ENCODE data around the gene SMDT1.

Gene SMDT1

DNA sequence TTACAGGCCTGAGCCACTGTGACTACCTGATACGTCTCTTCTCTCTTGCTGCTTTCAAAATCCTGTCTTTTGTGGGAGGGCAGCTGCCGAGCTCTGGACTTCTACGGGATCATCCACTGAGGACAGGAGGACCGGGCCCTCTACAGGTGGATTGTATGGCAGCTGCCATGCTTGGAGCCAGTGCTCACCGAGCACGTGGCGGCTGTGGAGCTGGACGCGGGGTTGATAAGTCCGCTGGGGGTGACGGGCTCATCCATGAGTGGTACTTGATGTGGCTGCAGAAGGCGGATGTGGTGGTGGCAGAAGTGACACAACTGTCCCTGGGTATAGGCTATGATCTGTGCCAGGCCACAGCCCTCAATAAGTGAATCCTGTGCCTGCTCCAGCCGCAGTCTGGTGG lies 53.0 kb downstream of the SMDT1 start:
- 91 to 94% methylated on average over 13 of the region's 13 CpGs for WGBS, 2 experiments (ENCODE audit: insufficient coverage in 2 of 2)
- Histone ChIP-seq H3K36me3 (ENCODE audit: control insufficient read depth, insufficient read depth, low read length) (no peaks in the 10 kb centered on the region), H3K27ac (ENCODE audit: low read depth, low read length, severe bottlenecking) (no peak overlapping the region), H3K4me1 (ENCODE audit: control insufficient read depth, insufficient read depth, low read length, poor library complexity, severe bottlenecking) (no peaks in the 10 kb centered on the region), H3K9me3 (ENCODE audit: control insufficient read depth, low read length) (no peaks in the 10 kb centered on the region), H3K4me3 (ENCODE audit: extremely low read depth, insufficient read depth, low read length, poor library complexity, severe bottlenecking) (no peak overlapping the region)
